IPS-15b (cell line): ENCODE results near the gene EPHA5.

Experiments
- H3K27me3 ChIP-seq: one replicate; pipeline ENCODE4 v1.6.1; 2013; ENCODE audit warnings: low read length; ENCODE audit not compliant: control insufficient read depth, insufficient read depth
- H3K36me3 ChIP-seq: one replicate; pipeline ENCODE4 v1.6.1; 2013; ENCODE audit warnings: low read length; ENCODE audit not compliant: control insufficient read depth, insufficient read depth
- H3K4me1 ChIP-seq: one replicate; pipeline ENCODE4 v1.6.1; 2013; ENCODE audit warnings: mild to moderate bottlenecking, low read length; ENCODE audit not compliant: control insufficient read depth, insufficient read depth
- H3K4me3 ChIP-seq: one replicate; pipeline ENCODE4 v1.5.1; 2013; ENCODE audit warnings: low read depth, low read length
- H3K9ac ChIP-seq: one replicate; pipeline ENCODE4 v1.6.1; 2013; ENCODE audit warnings: low read depth, mild to moderate bottlenecking, low read length
- H3K9me3 ChIP-seq: one replicate; pipeline ENCODE4 v1.6.1; 2013; ENCODE audit warnings: mild to moderate bottlenecking, low read length; ENCODE audit not compliant: control insufficient read depth, insufficient read depth

EPHA5 gene

GRCh38 chr4:65661471-65661870, 8.8 kb downstream of the EPHA5 start:
- peaks cover 19% of the 10 kb centered on the region for H3K4me1 ChIP-seq
- H3K4me3 ChIP-seq = no peak overlapping the region
- H3K27me3 ChIP-seq = peaks cover 10% of the 10 kb centered on the region
- no peaks in the 10 kb centered on the region for H3K9me3 ChIP-seq
- H3K36me3 ChIP-seq = no peaks in the 10 kb centered on the region
- H3K9ac ChIP-seq = no peak overlapping the region

GRCh38 chr4:65658117-65658516, 12.2 kb downstream of the EPHA5 start:
- Histone ChIP-seq H3K27me3 (no peaks in the 10 kb centered on the region), H3K9ac (no peak overlapping the region), H3K4me3 (no peak overlapping the region), H3K9me3 (no peaks in the 10 kb centered on the region), H3K36me3 (no peaks in the 10 kb centered on the region), H3K4me1 (peaks cover 19% of the 10 kb centered on the region)

GRCh38 chr4:65656008-65656407, 14.3 kb downstream of the EPHA5 start:
- Histone ChIP-seq H3K36me3 (no peaks in the 10 kb centered on the region), H3K4me3 (no peak overlapping the region), H3K27me3 (no peaks in the 10 kb centered on the region), H3K9me3 (no peaks in the 10 kb centered on the region), H3K4me1 (peaks cover 13% of the 10 kb centered on the region), H3K9ac (no peak overlapping the region)

- H3K9ac ChIP-seq = no peak overlapping the region
- no peaks in the 10 kb centered on the region for H3K36me3 ChIP-seq
- H3K27me3 ChIP-seq = no peaks in the 10 kb centered on the region
- peaks cover 12% of the 10 kb centered on the region for H3K4me1 ChIP-seq
- H3K4me3 ChIP-seq = no peak overlapping the region
- H3K9me3 ChIP-seq = no peaks in the 10 kb centered on the region
Observed at GRCh38 chr4:65654976-65655375, 15.3 kb downstream of the EPHA5 start.

GRCh38 chr4:65653740-65654361, 16.4 kb downstream of the EPHA5 start:
- no peaks in the 10 kb centered on the region for H3K27me3 ChIP-seq
- H3K36me3 ChIP-seq = no peaks in the 10 kb centered on the region
- H3K4me3 ChIP-seq = no peak overlapping the region
- H3K4me1 ChIP-seq = peaks cover 12% of the 10 kb centered on the region
- H3K9ac ChIP-seq = no peak overlapping the region
- no peaks in the 10 kb centered on the region for H3K9me3 ChIP-seq

- Histone ChIP-seq H3K9me3 (no peaks in the 10 kb centered on the region), H3K27me3 (no peaks in the 10 kb centered on the region), H3K9ac (no peak overlapping the region), H3K4me3 (no peak overlapping the region), H3K4me1 (peaks cover 3% of the 10 kb centered on the region), H3K36me3 (no peaks in the 10 kb centered on the region)
Observed at GRCh38 chr4:65651751-65652150, 18.5 kb downstream of the EPHA5 start.

GRCh38 chr4:65651031-65651430, 19.3 kb downstream of the EPHA5 start:
- no peak overlapping the region for H3K4me3 ChIP-seq
- H3K36me3 ChIP-seq = no peaks in the 10 kb centered on the region
- no peaks in the 10 kb centered on the region for H3K27me3 ChIP-seq
- H3K4me1 ChIP-seq = peaks cover 3% of the 10 kb centered on the region
- H3K9ac ChIP-seq = no peak overlapping the region
- H3K9me3 ChIP-seq = no peaks in the 10 kb centered on the region

GRCh38 chr4:65646136-65646535, 24.2 kb downstream of the EPHA5 start:
- no peak overlapping the region for H3K9ac ChIP-seq
- H3K4me1 ChIP-seq = no peaks in the 10 kb centered on the region
- no peak overlapping the region for H3K4me3 ChIP-seq
- no peaks in the 10 kb centered on the region for H3K36me3 ChIP-seq
- H3K9me3 ChIP-seq = no peaks in the 10 kb centered on the region
- H3K27me3 ChIP-seq = no peaks in the 10 kb centered on the region

- Histone ChIP-seq H3K9ac (no peak overlapping the region), H3K36me3 (no peaks in the 10 kb centered on the region), H3K27me3 (no peaks in the 10 kb centered on the region), H3K9me3 (no peaks in the 10 kb centered on the region), H3K4me1 (no peaks in the 10 kb centered on the region), H3K4me3 (no peak overlapping the region)
Observed at GRCh38 chr4:65645185-65645584, 25.1 kb downstream of the EPHA5 start.

- Histone ChIP-seq H3K9ac (no peak overlapping the region), H3K36me3 (no peaks in the 10 kb centered on the region), H3K9me3 (no peaks in the 10 kb centered on the region), H3K27me3 (no peaks in the 10 kb centered on the region), H3K4me3 (no peak overlapping the region), H3K4me1 (peaks cover 2% of the 10 kb centered on the region)
Observed at GRCh38 chr4:65635051-65635821, 35.1 kb downstream of the EPHA5 start.

- Histone ChIP-seq H3K27me3 (no peaks in the 10 kb centered on the region), H3K4me1 (no peaks in the 10 kb centered on the region), H3K9ac (no peak overlapping the region), H3K9me3 (no peaks in the 10 kb centered on the region), H3K4me3 (no peak overlapping the region), H3K36me3 (no peaks in the 10 kb centered on the region)
Observed at GRCh38 chr4:65624651-65625050, 45.6 kb downstream of the EPHA5 start.

GRCh38 chr4:65623506-65623905, 46.8 kb downstream of the EPHA5 start:
- Histone ChIP-seq H3K9me3 (no peaks in the 10 kb centered on the region), H3K4me3 (no peak overlapping the region), H3K9ac (no peak overlapping the region), H3K4me1 (no peaks in the 10 kb centered on the region), H3K27me3 (no peaks in the 10 kb centered on the region), H3K36me3 (no peaks in the 10 kb centered on the region)
